Measurements from ENCODE around the gene RPAP2. TPM values are rescaled to one million over a fixed set of nuclear protein-coding genes. Genes with fewer than 3 reads are reported as not detected.
"Not testable (repeated sequence)": the region's sequence is repeated elsewhere in the genome, so short reads cannot be mapped to it uniquely, and the experiment has no call there.

The RPAP2 gene
- total RNA-seq, 2 experiments from 2014 or later, result 28.6 to 31.6 TPM

DNA sequence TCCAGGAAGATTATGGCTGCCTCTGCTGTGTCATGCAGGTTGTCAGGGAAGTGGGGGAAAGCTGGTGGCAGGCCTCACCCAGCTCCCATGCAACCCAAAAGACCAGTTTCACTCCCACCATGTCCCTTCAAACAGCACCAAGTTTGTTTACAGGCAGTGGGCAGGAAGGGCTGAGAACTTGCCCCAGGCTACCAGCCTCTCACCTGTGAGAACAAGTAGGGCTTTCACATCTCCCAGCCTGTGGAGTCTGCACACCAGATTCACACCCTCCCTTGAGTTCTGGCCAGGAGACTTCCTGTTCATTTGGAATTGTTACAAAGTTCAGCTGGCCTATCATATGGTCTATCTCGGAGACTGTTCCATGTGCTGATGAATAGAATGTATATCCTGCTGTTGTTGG, 27.8 kb downstream of the RPAP2 start:
- intact Hi-C loops (cut with micrococcal nuclease), result no loop called here

GRCh38 chr1:92327794-92328193, 28.9 kb downstream of the RPAP2 start:
- no peak for DNase-seq
- peaks cover 21% of the 10 kb centered on the region for H3K4me1 Mint-ChIP-seq (ENCODE audit: low read depth)
- H3K27me3 Mint-ChIP-seq, result no peaks in the 10 kb centered on the region
- H3K27ac Mint-ChIP-seq, result no peak overlapping the region
- peaks cover 31% of the 10 kb centered on the region for H3K9me3 Mint-ChIP-seq
- peaks cover 74% of the 10 kb centered on the region for H3K36me3 Mint-ChIP-seq
- CTCF ChIA-PET, result no interaction called here
- POLR2A ChIA-PET, result no interaction called here
- intact Hi-C loops (cut with micrococcal nuclease), result no loop called here
- no peak overlapping the region for H3K4me3 Mint-ChIP-seq

More for the DNA sequence above, 27.8 kb downstream of the RPAP2 start:
- H3K9me3 Mint-ChIP-seq, result peaks cover 31% of the 10 kb centered on the region
- ChIA-PET CTCF (no interaction called here), POLR2A (no interaction called here)
- no peaks in the 10 kb centered on the region for H3K27me3 Mint-ChIP-seq
- no peak overlapping the region for H3K27ac Mint-ChIP-seq
- H3K4me3 Mint-ChIP-seq, result no peak overlapping the region
- peaks cover 74% of the 10 kb centered on the region for H3K36me3 Mint-ChIP-seq
- DNase-seq, result no peak
- peaks cover 18% of the 10 kb centered on the region for H3K4me1 Mint-ChIP-seq (ENCODE audit: low read depth)

DNA sequence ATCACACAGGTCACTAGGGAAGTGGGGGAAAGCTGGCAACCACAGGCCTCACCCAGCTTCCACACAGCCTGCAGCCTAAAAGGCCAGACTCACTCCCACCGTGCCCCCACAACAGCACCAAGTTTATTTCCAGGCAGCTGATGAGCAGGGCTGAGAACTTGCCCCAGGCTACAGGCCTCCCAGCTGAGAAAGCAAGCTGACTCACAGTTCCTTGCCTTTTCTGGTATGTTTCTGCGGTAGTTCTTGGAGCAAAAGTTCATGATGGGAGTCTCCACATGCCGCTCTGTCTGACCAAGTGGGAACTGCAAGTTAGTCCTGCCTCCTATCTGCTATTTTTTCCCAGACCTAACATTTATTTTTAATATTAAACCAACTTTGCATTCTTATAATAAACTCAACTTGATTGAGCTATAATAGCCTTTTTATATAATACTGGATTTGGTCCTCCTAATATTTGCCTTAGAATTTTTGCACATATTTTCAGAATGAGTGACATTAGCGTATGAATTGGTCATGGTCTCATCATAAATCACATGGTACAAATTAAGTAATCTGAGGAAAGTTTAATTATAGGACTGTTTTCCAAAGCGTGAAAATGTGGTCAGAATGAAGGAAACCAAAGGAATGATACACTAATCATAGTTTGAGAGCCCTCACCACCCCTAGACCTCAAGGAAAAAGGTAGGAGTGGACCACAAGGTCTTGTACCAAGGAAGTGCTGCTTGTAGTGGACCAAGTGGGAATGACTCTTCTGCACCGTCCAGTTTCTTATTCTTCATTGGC, 30.7 kb downstream of the RPAP2 start:
- POLR2A ChIA-PET, result no interaction called here
- peaks cover 31% of the 10 kb centered on the region for H3K9me3 Mint-ChIP-seq
- CTCF ChIA-PET, result no interaction called here
- no peak for DNase-seq
- intact Hi-C loops (cut with micrococcal nuclease), result no loop called here
- H3K4me1 Mint-ChIP-seq (ENCODE audit: low read depth), result peaks cover 19% of the 10 kb centered on the region
- H3K4me3 Mint-ChIP-seq, result no peak overlapping the region
- no peak overlapping the region for H3K27ac Mint-ChIP-seq
- peaks cover 70% of the 10 kb centered on the region for H3K36me3 Mint-ChIP-seq
- no peaks in the 10 kb centered on the region for H3K27me3 Mint-ChIP-seq

DNA sequence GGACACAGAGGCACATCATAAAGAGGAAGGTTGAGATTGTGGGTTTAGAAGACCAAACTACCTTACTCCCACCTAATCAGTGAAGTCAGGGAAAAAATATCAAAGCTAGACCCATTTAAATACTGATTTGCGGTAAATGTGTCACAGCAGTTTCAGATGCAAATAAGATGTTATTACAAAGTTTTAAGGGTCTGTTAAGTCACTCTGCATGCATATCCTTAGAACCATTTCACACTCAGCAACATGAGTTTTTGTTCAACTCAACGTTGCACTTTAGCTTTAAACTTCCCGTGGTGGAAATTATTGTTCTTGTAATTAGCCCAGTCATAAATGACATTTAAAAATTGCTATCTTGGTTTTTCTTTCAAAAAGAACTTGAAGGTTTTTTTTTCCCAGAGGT, 34.8 kb downstream of the RPAP2 start:
- H3K9me3 Mint-ChIP-seq, result peaks cover 4% of the 10 kb centered on the region
- H3K4me1 Mint-ChIP-seq (ENCODE audit: low read depth), result peaks cover 18% of the 10 kb centered on the region
- intact Hi-C loops (cut with micrococcal nuclease), result no loop called here
- no peak for DNase-seq
- ChIA-PET CTCF (interaction anchor here (1.4 kb wide), 1 partner anchor 23 kb away, joined by 5 read pairs; no protein-coding TSS in a partner anchor), POLR2A (no interaction called here)
- no peaks in the 10 kb centered on the region for H3K27me3 Mint-ChIP-seq
- H3K27ac Mint-ChIP-seq, result peak overlapping the region; percentile 21
- no peak overlapping the region for H3K4me3 Mint-ChIP-seq
- H3K36me3 Mint-ChIP-seq, result peaks cover 45% of the 10 kb centered on the region

GRCh38 chr1:92340154-92340553, 41.3 kb downstream of the RPAP2 start:
- no peaks in the 10 kb centered on the region for H3K27me3 Mint-ChIP-seq
- ChIA-PET CTCF (interaction anchor here (2.1 kb wide), 1 partner anchor 30 kb away, joined by 5 read pairs; no protein-coding TSS in a partner anchor), POLR2A (no interaction called here)
- peaks cover 27% of the 10 kb centered on the region for H3K36me3 Mint-ChIP-seq
- no peaks in the 10 kb centered on the region for H3K9me3 Mint-ChIP-seq
- intact Hi-C loops (cut with micrococcal nuclease), result no loop called here
- H3K27ac Mint-ChIP-seq, result no peak overlapping the region
- H3K4me3 Mint-ChIP-seq, result no peak overlapping the region
- no peaks in the 10 kb centered on the region for H3K4me1 Mint-ChIP-seq (ENCODE audit: low read depth)
- DNase-seq, result no peak

GRCh38 chr1:92342401-92342800, 43.5 kb downstream of the RPAP2 start:
- H3K4me3 Mint-ChIP-seq, result no peak overlapping the region
- no peak overlapping the region for H3K27ac Mint-ChIP-seq
- no peak for DNase-seq
- H3K9me3 Mint-ChIP-seq, result no peaks in the 10 kb centered on the region
- H3K4me1 Mint-ChIP-seq (ENCODE audit: low read depth), result no peaks in the 10 kb centered on the region
- ChIA-PET CTCF (no interaction called here), POLR2A (no interaction called here)
- peaks cover 18% of the 10 kb centered on the region for H3K36me3 Mint-ChIP-seq
- no peaks in the 10 kb centered on the region for H3K27me3 Mint-ChIP-seq
- intact Hi-C loops (cut with micrococcal nuclease), result no loop called here

- DNase-seq, result no peak
- Mint-ChIP-seq H3K4me1 (ENCODE audit: low read depth) (peaks cover under 1% of the 10 kb centered on the region), H3K27ac (no peak overlapping the region), H3K27me3 (no peaks in the 10 kb centered on the region), H3K36me3 (peaks cover 19% of the 10 kb centered on the region), H3K9me3 (no peaks in the 10 kb centered on the region), H3K4me3 (no peak overlapping the region)
- ChIA-PET POLR2A (no interaction called here), CTCF (no interaction called here)
- intact Hi-C loops (cut with micrococcal nuclease), result no loop called here
Observed at GRCh38 chr1:92343061-92343460, 44.2 kb downstream of the RPAP2 start.

GRCh38 chr1:92346866-92347640, 48.2 kb downstream of the RPAP2 start:
- Mint-ChIP-seq H3K36me3 (peaks cover 20% of the 10 kb centered on the region), H3K9me3 (peaks cover 5% of the 10 kb centered on the region), H3K4me1 (ENCODE audit: low read depth) (peaks cover 5% of the 10 kb centered on the region), H3K27ac (no peak overlapping the region), H3K4me3 (no peak overlapping the region), H3K27me3 (no peaks in the 10 kb centered on the region)
- intact Hi-C loops (cut with micrococcal nuclease), result no loop called here
- POLR2A ChIA-PET, result no interaction called here
- CTCF ChIA-PET, result no interaction called here
- DNase-seq, result no peak

DNA sequence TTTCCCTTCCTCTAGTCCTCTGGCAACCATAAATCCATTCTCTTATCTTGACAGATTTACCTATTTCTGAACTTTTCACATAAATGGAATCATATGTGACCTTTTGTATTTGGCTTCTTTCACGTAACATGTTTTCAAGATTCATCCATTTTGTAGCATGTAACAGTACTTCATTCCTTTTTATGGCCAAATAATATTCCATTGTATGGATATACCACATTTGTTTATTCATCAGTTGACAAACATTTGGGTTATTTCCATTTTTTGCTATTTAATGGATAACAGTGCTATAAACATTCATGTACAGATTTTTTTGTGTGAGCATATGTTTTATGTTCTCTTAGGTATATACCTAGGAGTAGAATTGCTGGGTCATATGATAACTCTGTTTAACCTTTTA, 54.0 kb downstream of the RPAP2 start:
- Mint-ChIP-seq H3K27me3 (no peaks in the 10 kb centered on the region), H3K36me3 (peaks cover 30% of the 10 kb centered on the region), H3K27ac (no peak overlapping the region), H3K9me3 (peaks cover 9% of the 10 kb centered on the region), H3K4me3 (no peak overlapping the region), H3K4me1 (ENCODE audit: low read depth) (peaks cover 5% of the 10 kb centered on the region)
- CTCF ChIA-PET, result no interaction called here
- no peak for DNase-seq
- POLR2A ChIA-PET, result no interaction called here
- intact Hi-C loops (cut with micrococcal nuclease), result no loop called here

- DNase-seq, result no peak
- CTCF ChIA-PET, result interaction anchor here (1.0 to 1.3 kb wide), 2 partner anchors 13 to 44 kb away, joined by 3 to 4 read pairs; no protein-coding TSS in a partner anchor
- Mint-ChIP-seq H3K27ac (no peak overlapping the region), H3K9me3 (peaks cover 9% of the 10 kb centered on the region), H3K27me3 (no peaks in the 10 kb centered on the region), H3K4me1 (ENCODE audit: low read depth) (no peaks in the 10 kb centered on the region), H3K36me3 (peaks cover 33% of the 10 kb centered on the region), H3K4me3 (no peak overlapping the region)
- POLR2A ChIA-PET, result no interaction called here
- intact Hi-C loops (cut with micrococcal nuclease), result no loop called here
Observed at GRCh38 chr1:92354259-92354658, 55.4 kb downstream of the RPAP2 start.

DNA sequence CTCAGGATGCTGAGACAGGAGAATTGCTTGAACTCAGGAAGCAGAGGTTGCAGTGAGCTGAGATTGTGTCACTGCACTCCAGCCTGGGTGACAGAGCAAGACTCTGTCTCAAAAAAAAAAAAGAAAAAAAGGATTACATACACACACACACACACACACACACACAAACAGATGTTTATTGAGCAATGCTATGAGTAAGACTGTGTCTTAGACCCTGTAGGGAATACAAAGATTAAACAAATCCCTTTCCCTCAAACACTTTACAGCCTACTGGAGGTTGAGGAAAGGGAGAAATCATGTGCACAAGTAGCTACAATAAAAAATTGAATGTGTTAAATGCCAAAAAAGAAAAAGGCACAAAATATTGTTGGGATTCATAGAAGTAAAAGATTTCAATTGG, 58.1 kb downstream of the RPAP2 start:
- DNase-seq, result no peak
- H3K4me1 Mint-ChIP-seq (ENCODE audit: low read depth), result peaks cover 3% of the 10 kb centered on the region
- POLR2A ChIA-PET, result no interaction called here

DNA sequence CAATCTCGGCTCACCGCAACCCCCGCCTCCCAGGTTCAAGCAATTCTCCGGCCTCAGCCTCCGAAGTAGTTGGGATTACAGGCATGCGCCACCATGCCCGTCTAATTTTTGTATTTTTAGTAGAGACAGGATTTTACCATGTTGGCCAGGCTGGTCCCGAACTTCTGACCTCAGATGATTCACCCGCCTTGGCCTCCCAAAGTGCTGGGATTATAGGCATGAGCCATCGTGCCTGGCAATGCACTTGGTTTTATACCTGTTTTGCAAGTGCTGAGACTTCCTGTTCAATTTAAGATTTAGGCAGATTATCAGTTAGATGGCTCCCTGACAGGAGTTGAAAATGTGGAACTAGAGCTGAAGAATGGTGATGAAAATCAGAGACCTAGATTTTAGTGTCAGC, 60.5 kb downstream of the RPAP2 start:
- H3K9me3 Mint-ChIP-seq; intact Hi-C loops (cut with micrococcal nuclease); H3K27ac Mint-ChIP-seq; POLR2A ChIA-PET; H3K27me3 Mint-ChIP-seq; CTCF ChIA-PET; H3K4me1 Mint-ChIP-seq (ENCODE audit: low read depth); DNase-seq; H3K4me3 Mint-ChIP-seq: not testable (repeated sequence)
- H3K36me3 Mint-ChIP-seq, result peaks cover 20% of the 10 kb centered on the region

More for the DNA sequence above, 58.1 kb downstream of the RPAP2 start:
- no peak overlapping the region for H3K4me3 Mint-ChIP-seq
- H3K36me3 Mint-ChIP-seq, result peaks cover 28% of the 10 kb centered on the region
- intact Hi-C loops (cut with micrococcal nuclease), result no loop called here
- CTCF ChIA-PET, result no interaction called here
- peaks cover 6% of the 10 kb centered on the region for H3K9me3 Mint-ChIP-seq
- no peak overlapping the region for H3K27ac Mint-ChIP-seq
- no peaks in the 10 kb centered on the region for H3K27me3 Mint-ChIP-seq

DNA sequence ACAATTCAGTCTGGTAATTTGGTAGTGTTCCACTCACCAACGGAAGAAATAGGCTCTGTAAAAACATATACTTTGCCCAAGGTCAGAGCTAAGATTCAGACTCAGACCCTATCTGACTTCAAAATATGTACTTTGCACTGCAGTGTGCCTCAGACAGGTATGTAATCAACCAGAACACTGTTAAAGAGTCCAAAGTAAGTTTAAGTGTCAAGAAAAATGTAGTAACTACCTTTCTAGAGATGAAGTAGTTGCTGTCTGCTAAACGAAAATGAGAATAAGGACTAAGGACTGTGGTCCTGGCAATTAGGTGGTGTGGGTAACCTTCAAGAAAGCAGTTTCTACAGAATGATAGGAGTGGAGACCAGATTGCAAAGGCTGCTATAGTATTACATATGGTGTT, 61.1 kb downstream of the RPAP2 start:
- Mint-ChIP-seq H3K36me3 (peaks cover 24% of the 10 kb centered on the region), H3K4me1 (ENCODE audit: low read depth) (peaks cover 13% of the 10 kb centered on the region), H3K4me3 (no peak overlapping the region), H3K9me3 (no peaks in the 10 kb centered on the region), H3K27me3 (no peaks in the 10 kb centered on the region), H3K27ac (no peak overlapping the region)
- POLR2A ChIA-PET, result no interaction called here
- CTCF ChIA-PET, result no interaction called here
- no peak for DNase-seq
- intact Hi-C loops (cut with micrococcal nuclease), result no loop called here
